NT2/D1 (cell line): Measurements from ENCODE around the gene CRLF1.

ENCODE experiments used
- SUZ12 ChIP-seq: IDR thresholded peaks from 2 replicates; pipeline ENCODE4 v1.6.1; 2011; ENCODE audit not compliant: insufficient read length, insufficient read depth; ENCODE audit errors: extremely low read depth
- YY1 ChIP-seq: IDR thresholded peaks from 2 replicates; pipeline ENCODE4 v1.6.1; 2011; ENCODE audit not compliant: insufficient read length, insufficient read depth
- ZNF274 ChIP-seq: IDR thresholded peaks from 2 replicates; pipeline ENCODE4 v1.6.1; 2011; ENCODE audit warnings: mild to moderate bottlenecking, low read depth, low read length

DNA sequence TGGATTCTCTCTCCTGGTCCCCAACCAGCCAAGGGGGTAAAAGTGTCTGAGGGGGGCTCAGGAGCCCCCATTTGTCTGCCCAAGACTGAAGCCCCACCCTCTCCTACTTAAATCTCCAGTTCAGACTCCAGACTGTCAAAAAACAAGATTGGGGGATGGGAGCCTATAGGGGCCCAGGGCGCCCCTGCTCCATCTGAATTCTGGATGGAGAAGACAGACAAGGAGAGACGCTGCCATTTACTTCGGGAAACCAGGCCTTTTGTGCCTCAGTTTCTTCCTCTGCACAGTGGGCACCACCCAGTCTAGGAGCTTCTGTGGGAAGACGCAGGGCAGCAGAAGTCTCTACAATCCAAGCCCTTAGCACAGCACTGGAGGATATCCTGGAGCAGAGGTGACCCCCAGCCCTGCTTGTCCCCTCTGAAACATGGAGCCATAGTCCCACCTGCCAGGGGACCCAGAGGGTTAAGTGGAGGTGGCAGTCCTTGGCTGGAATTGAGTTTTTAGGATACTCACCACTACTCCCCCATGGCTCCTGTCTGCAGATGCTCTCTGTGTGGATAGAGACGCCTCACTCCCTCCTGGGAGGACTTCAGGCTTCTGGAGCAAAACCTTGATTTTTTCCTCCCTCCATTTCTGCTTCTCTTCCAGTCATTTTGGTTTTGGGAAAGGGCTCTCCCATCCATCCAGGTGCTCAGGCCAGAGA lies 1.7 kb upstream of the CRLF1 start:
- TF ChIP-seq ZNF274: no peak
- TF ChIP-seq YY1: no peak
- TF ChIP-seq SUZ12: peak; percentile 23
